Transverse colon (tissue), 4 donors: Measurements from ENCODE around the gene NTRK3. TPM values are rescaled to one million over a fixed set of nuclear protein-coding genes. Genes with fewer than 3 reads are reported as not detected.

Source experiments
- DNase-seq: peaks from one replicate; pipeline ENCODE4 v3.0.0-alpha.2; 2019
- H3K27ac ChIP-seq, 4 donors: fragments of 200-600 bp; sonication (generic); 2 replicates each; pipeline ENCODE4 v1.5.1; 2016 to 2018; ENCODE audit warnings: inconsistent platforms in 4 of 4
- H3K27me3 ChIP-seq: fragments of 200-600 bp; sonication (generic); 2 replicates; pipeline ENCODE4 v1.5.1; 2017; ENCODE audit warnings: inconsistent platforms
- H3K36me3 ChIP-seq, 4 donors: fragments of 200-600 bp; sonication (generic); 2 replicates each; pipeline ENCODE4 v1.5.1; 2017 to 2019; ENCODE audit warnings: inconsistent platforms in 4 of 4
- H3K4me1 ChIP-seq, 4 donors: fragments of 200-600 bp; sonication (generic); 2 replicates each; pipeline ENCODE4 v1.5.1; 2017 to 2020; ENCODE audit warnings: inconsistent platforms in 4 of 4
- H3K4me3 ChIP-seq, 4 donors: fragments of 200-600 bp; sonication (generic); 1 replicate in 1 of 4; 2 replicates in 3 of 4; pipeline versions ENCODE4 v1.5.1 to v1.6.1; 2017 to 2019; ENCODE audit warnings: inconsistent platforms in 4 of 4
- H3K9me3 ChIP-seq, 2 donors: fragments of 200-600 bp; sonication (generic); 2 replicates each; pipeline ENCODE4 v1.5.1; 2017 to 2019; ENCODE audit warnings: inconsistent platforms in 2 of 2
- EP300 ChIP-seq: sonication (generic); formaldehyde crosslinking; IDR thresholded peaks from one replicate; pipeline ENCODE4 v1.6.1; 2017; ENCODE audit warnings: antibody characterized with exemption, low read depth
- POLR2A ChIP-seq: fragments of 450-650 bp; IDR thresholded peaks from one replicate; pipeline ENCODE4 v1.6.1; 2016; ENCODE audit warnings: antibody characterized with exemption, mild to moderate bottlenecking, moderate library complexity
- POLR2AphosphoS5 ChIP-seq, 3 donors: sonication (generic); formaldehyde crosslinking; IDR thresholded peaks; one replicate each; pipeline ENCODE4 v1.6.1; 2016; ENCODE audit warnings: antibody characterized with exemption in 3 of 3
- WGBS, 2 donors: methylation state at CpG; one replicate each; pipeline ENCODE4 v1.1.5; 2018; ENCODE audit warnings: low coverage in 1 of 2; 5-methylcytosine and 5-hydroxymethylcytosine counted together
- in situ Hi-C, 4 donors: fragments of 200-750 bp; cut with MboI; loops; one replicate each; pipeline versions ENCODE4 v1.15.0 to v1.15.1; 2017; ENCODE audit warnings: low sequenced_read_pairs in 3 of 4, low pct_ligation_motif_present in 1 of 4, low pct_unique_long_range_greater_than_20kb in 1 of 4
- intact Hi-C: fragments of 100-400 bp; cut with DNase I; formaldehyde crosslinking; loops from one replicate; pipeline ENCODE4 v1.15.1; 2023; ENCODE audit warnings: low total_unique reads
- total RNA-seq, 4 donors: library from RNA; depleted of rRNA; stranded (reverse); fragments of >200 nt; gene quantifications; one replicate each; pipeline ENCODE4 v1.1.0, GENCODE V29; 2016
- TF ChIP-seq, protein P1 (sequence below), 5 experiments: fragments of 200-600 bp in 3 of 5; fragments of 450-650 bp in 2 of 5; sonication (generic) in 3 of 5; IDR thresholded peaks; 1 replicate in 2 of 5; 2 replicates in 3 of 5; pipeline ENCODE4 v1.5.1; 2016 to 2017; ENCODE audit warnings: antibody characterized with exemption in 5 of 5, inconsistent platforms in 3 of 5, mild to moderate bottlenecking in 2 of 5, moderate library complexity in 1 of 5

The NTRK3 gene
- total RNA-seq, 4 donors from 2014 or later: 1.1 to 2.8 (median 2.4) TPM

GRCh38 chr15:88204584-88204983 is 52.0 kb downstream of the NTRK3 start:
- H3K36me3 ChIP-seq: no peaks in the 10 kb centered on the region
- no peak overlapping the region for H3K27ac ChIP-seq
- no peak for DNase-seq
- H3K9me3 ChIP-seq: no peaks in the 10 kb centered on the region
- intact Hi-C loops (no loop called here), in situ Hi-C loops (no loop called here)
- TF ChIP-seq, protein P1, sequence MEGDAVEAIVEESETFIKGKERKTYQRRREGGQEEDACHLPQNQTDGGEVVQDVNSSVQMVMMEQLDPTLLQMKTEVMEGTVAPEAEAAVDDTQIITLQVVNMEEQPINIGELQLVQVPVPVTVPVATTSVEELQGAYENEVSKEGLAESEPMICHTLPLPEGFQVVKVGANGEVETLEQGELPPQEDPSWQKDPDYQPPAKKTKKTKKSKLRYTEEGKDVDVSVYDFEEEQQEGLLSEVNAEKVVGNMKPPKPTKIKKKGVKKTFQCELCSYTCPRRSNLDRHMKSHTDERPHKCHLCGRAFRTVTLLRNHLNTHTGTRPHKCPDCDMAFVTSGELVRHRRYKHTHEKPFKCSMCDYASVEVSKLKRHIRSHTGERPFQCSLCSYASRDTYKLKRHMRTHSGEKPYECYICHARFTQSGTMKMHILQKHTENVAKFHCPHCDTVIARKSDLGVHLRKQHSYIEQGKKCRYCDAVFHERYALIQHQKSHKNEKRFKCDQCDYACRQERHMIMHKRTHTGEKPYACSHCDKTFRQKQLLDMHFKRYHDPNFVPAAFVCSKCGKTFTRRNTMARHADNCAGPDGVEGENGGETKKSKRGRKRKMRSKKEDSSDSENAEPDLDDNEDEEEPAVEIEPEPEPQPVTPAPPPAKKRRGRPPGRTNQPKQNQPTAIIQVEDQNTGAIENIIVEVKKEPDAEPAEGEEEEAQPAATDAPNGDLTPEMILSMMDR (IDR thresholded peaks at IDR 0.05): no peak
- TF ChIP-seq POLR2A: no peak
- TF ChIP-seq EP300: no peak
- TF ChIP-seq POLR2AphosphoS5 (IDR thresholded peaks at IDR 0.05): no peak
- no peaks in the 10 kb centered on the region for H3K27me3 ChIP-seq
- 76% methylated on average over 4 of the region's 4 CpGs; no CpG with 5 or more reads in 1 of the 2 donors for WGBS, 2 donors
- no peaks in the 10 kb centered on the region for H3K4me1 ChIP-seq
- H3K4me3 ChIP-seq: no peak overlapping the region

- Histone ChIP-seq H3K9me3 (no peaks in the 10 kb centered on the region), H3K4me3 (no peak overlapping the region), H3K27me3 (no peaks in the 10 kb centered on the region), H3K4me1 (no peaks in the 10 kb centered on the region), H3K36me3 (no peaks in the 10 kb centered on the region), H3K27ac (no peak overlapping the region)
- in situ Hi-C loops (no loop called here), intact Hi-C loops (no loop called here)
- 62 to 71% methylated on average over 3 to 4 of the region's 4 CpGs for WGBS, 2 donors
- DNase-seq: no peak
- TF ChIP-seq, protein P1 (IDR thresholded peaks at IDR 0.05): no peak
- TF ChIP-seq EP300: no peak
- TF ChIP-seq POLR2A: no peak
- no peak for TF ChIP-seq POLR2AphosphoS5 (IDR thresholded peaks at IDR 0.05)
Measured at GRCh38 chr15:88202231-88202630, 54.3 kb downstream of the NTRK3 start.

GRCh38 chr15:88201207-88201606 is 55.3 kb downstream of the NTRK3 start:
- intact Hi-C loops (no loop called here), in situ Hi-C loops (no loop called here)
- H3K4me3 ChIP-seq: no peak overlapping the region
- TF ChIP-seq POLR2AphosphoS5 (IDR thresholded peaks at IDR 0.05): no peak
- TF ChIP-seq POLR2A: no peak
- TF ChIP-seq, protein P1 (IDR thresholded peaks at IDR 0.05): no peak
- no peak for TF ChIP-seq EP300
- H3K27me3 ChIP-seq: no peaks in the 10 kb centered on the region
- H3K9me3 ChIP-seq: no peaks in the 10 kb centered on the region
- H3K36me3 ChIP-seq: no peaks in the 10 kb centered on the region
- WGBS, 2 donors: 38% methylated on average over 3 of the region's 3 CpGs; no CpG with 5 or more reads in 1 of the 2 donors
- DNase-seq: no peak
- no peak overlapping the region for H3K27ac ChIP-seq
- no peaks in the 10 kb centered on the region for H3K4me1 ChIP-seq

- Histone ChIP-seq H3K36me3 (no peaks in the 10 kb centered on the region), H3K4me3 (no peak overlapping the region), H3K27me3 (no peaks in the 10 kb centered on the region), H3K4me1 (no peaks in the 10 kb centered on the region), H3K27ac (no peak overlapping the region), H3K9me3 (no peaks in the 10 kb centered on the region)
- TF ChIP-seq POLR2A (no peak), EP300 (no peak), POLR2AphosphoS5 (IDR thresholded peaks at IDR 0.05) (no peak)
- TF ChIP-seq, protein P1 (IDR thresholded peaks at IDR 0.05): no peak
- DNase-seq: no peak
- intact Hi-C loops (no loop called here), in situ Hi-C loops (no loop called here)
Measured at GRCh38 chr15:88196961-88197360, 59.6 kb downstream of the NTRK3 start.
